Ecto neural progenitor cell (in vitro differentiated cells): Measurements from ENCODE around the gene GRM3.
A peak's percentile ranks its signal among the peaks of the same experiment; 100 is the strongest.

Experiments
- DNase-seq: peaks from one replicate; pipeline ENCODE4 v3.0.0-alpha.2; 2018; ENCODE audit warnings: low spot score

GRM3 gene

GRCh38 chr7:86692755-86693154 lies 49.0 kb downstream of the GRM3 start:
- no peak for DNase-seq

- DNase-seq, result no peak
Measured at GRCh38 chr7:86706406-86706805, 62.7 kb downstream of the GRM3 start.

GRCh38 chr7:86708031-86708680 lies 64.4 kb downstream of the GRM3 start:
- peak; percentile 43 for DNase-seq

- no peak for DNase-seq
Measured at GRCh38 chr7:86720306-86720705, 76.6 kb downstream of the GRM3 start.

- DNase-seq, result no peak
Measured at GRCh38 chr7:86733783-86734182, 90.1 kb downstream of the GRM3 start.

DNA sequence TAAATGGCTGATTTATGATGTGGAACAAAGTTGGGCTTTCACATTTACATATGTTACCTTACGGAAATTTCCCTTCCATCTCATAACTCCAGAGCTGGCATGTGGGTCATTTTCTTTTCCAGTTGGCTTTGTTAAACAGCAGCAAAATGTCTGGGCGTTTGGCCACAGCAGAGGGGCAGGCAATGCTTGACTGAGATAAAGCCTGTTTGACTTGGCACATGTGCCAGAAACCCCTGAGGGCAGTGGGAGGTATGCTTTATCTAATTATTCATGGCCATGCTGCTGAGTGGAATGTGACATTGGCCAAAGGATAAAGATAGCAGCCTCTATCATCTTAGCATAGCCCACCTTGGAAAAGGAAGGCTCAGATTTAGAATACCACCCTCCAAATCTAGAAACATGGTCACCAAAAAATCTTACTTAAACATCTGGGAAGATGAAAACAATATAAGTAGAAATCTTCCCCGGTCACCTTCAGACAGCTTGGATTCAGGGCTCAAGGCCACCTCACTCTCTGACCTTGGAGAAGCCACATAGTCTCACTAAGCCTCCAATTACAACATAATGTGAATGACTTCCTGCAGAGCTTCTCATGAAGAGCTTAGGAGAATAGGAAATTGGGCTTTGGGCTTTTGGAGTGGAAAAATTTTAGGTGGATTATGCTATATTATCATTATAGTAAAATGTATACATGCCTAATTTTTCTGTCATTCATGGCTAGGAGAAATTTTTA lies 101.5 kb downstream of the GRM3 start:
- DNase-seq, result no peak

- DNase-seq, result no peak
Measured at GRCh38 chr7:86747698-86748097, 104.0 kb downstream of the GRM3 start.

DNA sequence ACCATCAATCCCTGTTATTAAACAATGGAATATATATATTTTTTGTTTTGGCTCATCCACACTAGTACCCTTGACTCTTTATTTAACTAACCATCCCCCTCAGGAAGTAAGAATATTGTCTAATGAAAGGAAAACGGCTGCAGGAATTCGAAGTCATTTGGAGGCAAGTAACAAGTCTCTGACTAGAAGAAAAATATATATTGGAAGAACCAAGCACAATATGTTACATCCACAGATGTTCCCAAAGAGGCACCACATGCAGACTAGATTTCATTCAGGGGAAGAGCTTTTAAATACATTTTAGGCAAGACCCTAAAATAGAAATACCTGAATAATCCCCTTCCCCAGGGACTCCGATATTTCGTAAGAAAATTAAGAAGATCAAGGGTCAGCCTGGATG lies 104.5 kb downstream of the GRM3 start:
- DNase-seq, result no peak

DNA sequence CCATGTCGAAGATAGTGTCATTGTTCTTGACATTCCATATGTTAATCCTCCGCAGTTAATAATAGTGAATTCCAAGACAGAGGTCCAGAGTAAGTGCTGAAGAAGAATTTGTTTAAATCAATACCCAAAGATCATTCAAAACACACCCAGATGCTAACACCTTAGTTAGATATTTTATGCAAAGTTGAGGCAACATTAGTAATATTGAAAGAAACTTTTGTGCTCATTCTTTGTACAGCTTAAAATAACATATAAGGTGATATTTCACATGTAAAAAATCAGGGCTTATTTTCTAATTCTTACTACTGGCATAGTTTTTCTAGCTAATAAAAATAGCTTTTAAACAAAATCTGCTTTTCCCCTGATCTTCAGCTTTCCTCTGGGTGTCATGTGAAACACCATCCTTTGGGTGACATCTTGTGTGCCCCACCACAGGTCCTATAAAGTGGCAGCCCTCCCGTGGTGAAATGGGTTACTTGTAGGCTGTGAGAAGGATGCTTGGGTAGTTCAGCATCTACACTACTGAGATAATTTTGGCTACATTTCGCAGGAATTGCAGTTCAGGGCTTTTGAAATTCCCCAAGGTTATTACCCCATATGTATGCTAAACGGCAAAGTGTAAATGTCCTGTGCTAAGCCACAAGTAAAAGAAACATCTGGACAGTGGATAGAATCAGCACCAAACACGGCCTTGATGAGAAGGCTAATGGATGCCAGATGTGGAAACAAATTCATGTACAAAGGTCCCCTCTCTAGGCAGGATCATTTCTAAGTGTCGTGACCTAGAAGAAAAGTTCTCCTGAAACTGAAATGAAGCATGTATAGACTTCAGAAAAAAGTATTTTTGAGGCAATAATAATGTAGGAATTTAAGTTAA lies 105.4 kb downstream of the GRM3 start:
- DNase-seq, result no peak

- no peak for DNase-seq
Measured at GRCh38 chr7:86749741-86750665, 106.3 kb downstream of the GRM3 start.

DNA sequence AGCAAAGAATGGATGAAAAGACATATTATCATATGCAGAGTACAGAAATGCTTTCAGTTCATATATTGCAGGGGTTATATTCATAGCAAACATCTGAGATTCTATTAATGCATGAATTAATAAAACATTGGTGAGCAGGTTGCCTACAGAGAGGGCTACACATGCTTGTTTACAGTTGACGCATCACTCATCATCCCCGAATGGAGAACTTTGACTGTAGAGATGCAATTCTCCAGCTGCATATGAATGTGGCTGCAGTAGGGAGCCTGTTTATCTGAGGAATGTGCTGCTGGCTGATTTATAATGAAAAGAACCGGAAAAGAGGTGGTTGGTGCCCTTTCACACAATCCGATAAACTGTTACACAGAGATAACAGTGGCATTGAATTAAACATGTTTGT lies 116.5 kb downstream of the GRM3 start:
- no peak for DNase-seq

GRCh38 chr7:86762129-86762528 lies 118.4 kb downstream of the GRM3 start:
- DNase-seq, result no peak

- no peak for DNase-seq
Measured at GRCh38 chr7:86765931-86766330, 122.2 kb downstream of the GRM3 start.

DNA sequence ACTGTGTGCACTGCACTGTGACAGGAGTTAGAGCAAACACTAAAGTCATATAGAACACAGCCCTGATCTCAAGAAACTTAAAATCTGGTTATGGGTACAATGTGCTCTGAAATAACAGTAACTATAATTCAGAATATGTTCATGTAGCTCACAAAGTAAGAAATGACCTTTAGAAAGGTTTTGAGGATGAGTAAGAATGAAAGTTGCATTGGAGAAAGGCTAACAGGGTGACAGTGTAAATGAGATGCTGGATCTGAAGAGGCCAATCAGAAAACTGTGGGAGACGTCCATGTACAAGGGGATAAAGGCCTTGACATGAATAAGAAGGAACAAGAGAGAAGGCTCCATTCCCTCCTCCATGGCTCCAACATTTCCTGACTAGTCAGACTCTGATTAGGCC lies 124.7 kb downstream of the GRM3 start:
- DNase-seq, result no peak

DNA sequence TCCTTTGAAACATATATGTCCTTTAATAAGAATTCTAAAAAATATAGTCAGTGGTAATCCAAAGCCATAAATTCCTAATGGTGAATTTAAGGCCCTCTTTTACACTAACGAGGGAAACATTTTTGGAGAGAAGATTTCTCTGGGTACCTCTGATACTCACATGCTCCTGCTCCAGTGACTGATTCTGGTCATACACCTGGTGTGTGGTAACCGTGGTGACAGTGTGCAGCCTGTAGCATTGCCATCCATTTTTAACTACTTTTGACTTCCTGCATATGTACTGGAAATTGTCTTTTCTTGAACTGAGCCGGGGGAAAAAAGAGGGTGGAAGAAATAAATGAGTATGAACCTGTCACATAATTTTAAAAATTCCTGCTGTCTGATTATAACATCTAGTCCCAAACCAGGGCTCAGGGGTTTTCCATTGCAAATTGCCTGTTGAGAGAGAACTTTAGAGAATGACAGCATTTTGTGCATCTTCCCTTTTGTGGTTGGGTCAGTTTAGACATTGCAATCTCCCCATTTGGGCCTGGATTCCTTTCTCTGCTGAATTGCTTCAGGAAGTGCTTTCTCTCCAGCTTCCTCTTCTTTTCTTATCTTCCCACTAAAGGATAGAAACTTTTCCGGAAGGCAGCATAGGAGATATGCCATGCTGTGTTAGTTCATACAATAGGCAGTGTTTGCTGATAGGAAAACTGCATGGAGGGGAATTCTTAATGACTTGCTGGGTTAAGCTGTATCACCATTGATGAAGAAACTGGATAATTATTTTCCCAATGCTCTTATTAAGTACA lies 125.5 kb downstream of the GRM3 start:
- no peak for DNase-seq

- DNase-seq, result no peak
Measured at GRCh38 chr7:86773309-86773708, 129.6 kb downstream of the GRM3 start.

DNA sequence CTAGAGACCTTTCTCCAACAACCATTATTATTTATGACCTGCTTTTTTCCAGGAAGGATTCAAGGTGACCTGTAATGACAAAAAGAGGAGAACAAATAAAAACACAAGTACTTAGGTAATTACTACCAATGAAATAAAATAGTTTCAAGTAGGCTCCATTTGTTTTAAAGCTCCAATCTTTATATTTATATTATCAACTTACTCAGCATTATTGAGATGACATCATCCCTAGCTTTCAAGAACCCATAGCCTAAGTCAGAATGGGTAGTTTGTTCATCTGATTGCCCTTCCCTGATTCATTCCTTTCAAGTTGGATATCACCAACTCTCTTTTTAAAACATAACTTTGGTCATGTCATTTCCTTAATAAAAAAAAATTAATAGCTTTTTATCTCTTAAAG lies 131.5 kb downstream of the GRM3 start:
- no peak for DNase-seq

- no peak for DNase-seq
Measured at GRCh38 chr7:86776136-86776535, 132.4 kb downstream of the GRM3 start.

DNA sequence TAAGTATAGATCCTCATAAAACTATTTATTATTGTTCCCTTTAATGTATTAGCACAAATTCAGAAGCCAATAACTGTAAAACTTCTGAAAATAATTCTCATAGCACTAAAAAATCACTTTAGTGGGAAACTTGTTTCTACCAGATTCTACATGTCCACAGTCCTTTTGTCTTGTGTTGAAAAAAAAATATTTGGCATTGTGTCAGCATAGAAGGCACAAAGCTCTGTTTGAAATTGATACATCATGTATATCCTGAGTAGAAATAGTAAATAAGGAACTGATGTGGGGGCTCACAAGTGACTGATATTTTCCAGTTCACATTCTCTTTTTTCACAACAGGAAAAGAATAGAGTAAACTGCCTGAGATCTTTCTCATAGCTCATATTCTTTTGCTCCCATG lies 134.6 kb downstream of the GRM3 start:
- no peak for DNase-seq

DNA sequence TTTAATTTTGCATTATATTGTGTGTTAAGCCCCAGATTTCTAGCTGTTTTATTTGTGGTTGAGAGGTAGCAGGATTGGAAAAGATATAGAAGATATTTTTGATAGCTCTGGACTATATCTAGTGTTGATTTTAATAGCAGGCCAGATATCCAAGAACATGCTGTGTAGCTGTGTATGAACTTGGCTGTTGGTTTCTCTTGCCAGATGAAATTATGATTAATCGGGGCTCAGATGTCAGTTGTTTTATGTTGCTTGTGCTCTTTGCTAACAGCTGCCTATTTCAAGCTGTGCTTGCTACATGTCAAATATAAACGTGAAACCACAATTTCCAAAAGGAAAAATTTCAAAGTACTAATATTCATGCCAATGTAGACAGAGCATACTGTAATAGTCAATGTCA lies 141.1 kb downstream of the GRM3 start:
- no peak for DNase-seq

GRCh38 chr7:86785641-86786040 lies 141.9 kb downstream of the GRM3 start:
- DNase-seq, result no peak
